Endothelial cell of umbilical vein (primary cell): ENCODE results near the gene TRMT2A. TPM values are rescaled to one million over a fixed set of nuclear protein-coding genes. Genes with fewer than 3 reads are reported as not detected.
A peak's percentile ranks its signal among the peaks of the same experiment; 100 is the strongest.

Experiments
- BruUV-seq: library from RNA; stranded (reverse); fragments of 400-500 nt; replicated peaks from 2 replicates; lab custom pipeline; 2021; lab: Mats Ljungman, UMichigan
- CTCF ChIA-PET: fragments of 300-600, 350-600 bp; sonication (Branson Sonifier 250); formaldehyde crosslinking; loops from one replicate; lab custom pipeline; 2021; ENCODE audit warnings: antibody characterized with exemption, inconsistent platforms; lab: Charles Lee
- POLR2A ChIA-PET: fragments of 300-600, 350-600 bp; sonication (Branson Sonifier 250); formaldehyde crosslinking; loops from one replicate; lab custom pipeline; 2021; ENCODE audit warnings: antibody characterized with exemption, inconsistent platforms; lab: Charles Lee
- DNase-seq: peaks from one replicate; pipeline ENCODE4 v3.0.0-alpha.2; 2011; ENCODE audit warnings: low read depth, low spot score
- FAIRE-seq: peaks from 2 replicates; lab custom pipeline; 2011; peaks lifted over from hg19 to GRCh38; lab: Jason Lieb, UNC
- H2AFZ ChIP-seq: 2 replicates; pipeline ENCODE4 v1.6.0; 2012; ENCODE audit warnings: low read depth, low read length, control low read depth, inconsistent platforms
- H3K27ac ChIP-seq: 2 replicates; pipeline ENCODE4 v1.5.1; 2011; ENCODE audit warnings: low read depth, mild to moderate bottlenecking, control low read depth, low read length, moderate library complexity; ENCODE audit not compliant: insufficient read depth
- H3K27me3 ChIP-seq, 2 experiments: 2 replicates each; pipeline versions ENCODE4 v1.6.0 to v1.6.1; 2011; ENCODE audit warnings: low read length in 2 of 2, mixed read lengths in 1 of 2; ENCODE audit not compliant: control insufficient read depth in 2 of 2, insufficient read depth in 2 of 2
- H3K36me3 ChIP-seq, 2 experiments: 2 replicates in 1 of 2; 3 replicates in 1 of 2; pipeline ENCODE4 v1.5.1; 2011; ENCODE audit warnings: low read length in 2 of 2, mild to moderate bottlenecking in 1 of 2, moderate library complexity in 1 of 2; ENCODE audit not compliant: control insufficient read depth in 2 of 2, insufficient read depth in 2 of 2; ENCODE audit errors: extremely low read depth in 1 of 2
- H3K4me1 ChIP-seq: 3 replicates; pipeline ENCODE4 v1.5.1; 2011; ENCODE audit warnings: mild to moderate bottlenecking, low read length; ENCODE audit not compliant: control insufficient read depth, insufficient read depth; ENCODE audit errors: extremely low read depth
- H3K4me2 ChIP-seq: 2 replicates; pipeline ENCODE4 v1.6.1; 2011; ENCODE audit warnings: low read length, control low read depth, mixed read lengths; ENCODE audit not compliant: insufficient read depth
- H3K4me3 ChIP-seq, 3 experiments: fragments of 200-600 bp in 1 of 3; sonication (generic), shearing (Covaris generic) in 1 of 3; replicated peaks in 1 of 3; 2 replicates each; pipeline ENCODE4 v1.5.1; 2011 to 2016; ENCODE audit warnings: control low read depth in 3 of 3, low read length in 3 of 3, mild to moderate bottlenecking in 2 of 3, inconsistent platforms in 1 of 3, low read depth in 1 of 3, moderate library complexity in 1 of 3; ENCODE audit not compliant: insufficient read depth in 1 of 3
- H3K79me2 ChIP-seq: 2 replicates; pipeline ENCODE4 v1.6.0; 2012; ENCODE audit warnings: low read length, inconsistent platforms; ENCODE audit not compliant: control insufficient read depth, insufficient read depth
- H3K9ac ChIP-seq: replicated peaks from 2 replicates; pipeline ENCODE3; 2011; ENCODE audit warnings: low read length, control low read depth; ENCODE audit not compliant: insufficient read depth; ENCODE audit errors: extremely low read depth
- H3K9me1 ChIP-seq: replicated peaks from 3 replicates; pipeline ENCODE4 v1.6.0; 2011; ENCODE audit warnings: mild to moderate bottlenecking, low read length; ENCODE audit not compliant: control insufficient read depth, insufficient read depth; ENCODE audit errors: extremely low read depth
- H3K9me3 ChIP-seq: replicated peaks from 2 replicates; pipeline ENCODE4 v1.5.1; 2012; ENCODE audit warnings: low read length, inconsistent platforms; ENCODE audit not compliant: control insufficient read depth, insufficient read depth
- H4K20me1 ChIP-seq: replicated peaks from 2 replicates; pipeline ENCODE3; 2011; ENCODE audit warnings: mild to moderate bottlenecking, low read length; ENCODE audit not compliant: control insufficient read depth, insufficient read depth; ENCODE audit errors: extremely low read depth
- CTCF ChIP-seq, 2 donors: IDR thresholded peaks; 1 replicate in 1 of 2; 2 replicates in 1 of 2; pipeline ENCODE4 v1.5.1; 2011; ENCODE audit warnings: low read length in 2 of 2, mild to moderate bottlenecking in 2 of 2, moderate library complexity in 2 of 2, control low read depth in 1 of 2, inconsistent platforms in 1 of 2, low read depth in 1 of 2; ENCODE audit not compliant: insufficient read depth in 1 of 2; ENCODE audit errors: extremely low read depth in 1 of 2
- EZH2 ChIP-seq: IDR thresholded peaks from 2 replicates; pipeline ENCODE4 v1.6.1; 2012; ENCODE audit warnings: borderline replicate concordance, low read depth, mild to moderate bottlenecking, moderate library complexity, low read length, inconsistent platforms; ENCODE audit not compliant: severe bottlenecking
- FOS ChIP-seq: IDR thresholded peaks from 2 replicates; pipeline ENCODE4 v1.6.1; 2011; ENCODE audit warnings: mild to moderate bottlenecking, low read length, moderate library complexity, borderline replicate concordance; ENCODE audit not compliant: insufficient read depth
- JUN ChIP-seq: IDR thresholded peaks from 2 replicates; pipeline ENCODE4 v1.6.1; 2011; ENCODE audit warnings: borderline replicate concordance, low read depth; ENCODE audit not compliant: insufficient read length, insufficient read depth
- MAX ChIP-seq: IDR thresholded peaks from 2 replicates; pipeline ENCODE4 v1.6.1; 2011; ENCODE audit not compliant: insufficient read depth, insufficient read length
- POLR2A ChIP-seq: IDR thresholded peaks from 2 replicates; pipeline ENCODE4 v1.6.1; 2012; ENCODE audit warnings: low read depth, mild to moderate bottlenecking, control low read depth, low read length
- POLR2AphosphoS5 ChIP-seq: IDR thresholded peaks from 2 replicates; pipeline ENCODE4 v1.6.1; 2012; ENCODE audit warnings: low read depth, mild to moderate bottlenecking, control low read depth, low read length, moderate library complexity; ENCODE audit not compliant: insufficient read depth
- dilution Hi-C: fragments of 300-500 bp; cut with MboI; formaldehyde crosslinking; loops from one replicate; pipeline ENCODE4 v1.15.0; 2019; ENCODE audit warnings: low sequenced_read_pairs; ENCODE audit not compliant: extremely low pct_ligation_motif_present
- intact Hi-C: fragments of 100-400 bp; cut with micrococcal nuclease; formaldehyde crosslinking; loops from one replicate; pipeline ENCODE4 v1.10.0; 2022
- polyA plus RNA-seq, 4 experiments: library from polyadenylated mRNA; depleted of rRNA in 3 of 4; stranded (reverse) in 3 of 4; unstranded in 1 of 4; fragments of >200 nt; gene quantifications; 2 replicates each; pipeline versions ENCODE4 v1.2.1 to v1.2.3, GENCODE V29; 2011 to 2012; ENCODE audit warnings: missing spikeins in 1 of 4
- total RNA-seq: library from RNA; stranded (reverse); gene quantifications from 2 replicates; pipeline ENCODE4 v1.2.3, GENCODE V29; 2021

Gene TRMT2A
- total and polyA plus RNA-seq, 2 donors (not counting 3 experiments of a cell fraction or from before 2014, with no cell fraction given) = 51.2 to 61.9 TPM

- POLR2A ChIA-PET = no interaction called here
- Histone ChIP-seq H3K27ac (no peak overlapping the region), H3K4me3 (no peak overlapping the region), H3K9me3 (no peaks in the 10 kb centered on the region), H2AFZ (no peak overlapping the region), H3K27me3 (no peaks in the 10 kb centered on the region), H3K9ac (no peak overlapping the region), H3K79me2 (peaks cover 38% of the 10 kb centered on the region), H3K4me1 (no peaks in the 10 kb centered on the region), H4K20me1 (no peaks in the 10 kb centered on the region), H3K36me3 (peaks cover 3 to 12% of the 10 kb centered on the region in 2 experiments), H3K9me1 (no peaks in the 10 kb centered on the region), H3K4me2 (no peak overlapping the region)
- intact Hi-C loops (no loop called here), dilution Hi-C loops (no loop called here)
- BruUV-seq = TSS peak; percentile 13
- TF ChIP-seq EZH2 (no peak), FOS (no peak), CTCF (IDR thresholded peaks at IDR 0.05; ENCODE audit: extremely low read depth in 1 of 2, insufficient read depth in 1 of 2, low read depth in 1 of 2, low read length in 2 of 2) (no peak), JUN (no peak), POLR2A (no peak), POLR2AphosphoS5 (no peak), MAX (no peak)
- FAIRE-seq = no peak
- no peak for DNase-seq
- CTCF ChIA-PET = no interaction called here
These were observed 22.5 kb upstream of the TRMT2A start for GRCh38 chr22:20139391-20140106.
